ENCODE results near the gene ABHD5.

ABHD5 gene

GRCh38 chr3:43759297-43759782, 68.6 kb downstream of the ABHD5 start:
- DNase-seq = no peak

- DNase-seq = no peak
These were observed 69.2 kb downstream of the ABHD5 start for GRCh38 chr3:43759938-43760337.

GRCh38 chr3:43760938-43761337, 70.2 kb downstream of the ABHD5 start:
- no peak for DNase-seq

GRCh38 chr3:43762451-43762850, 71.7 kb downstream of the ABHD5 start:
- no peak for DNase-seq

- no peak for DNase-seq
These were observed 73.3 kb downstream of the ABHD5 start for GRCh38 chr3:43764056-43764455.

- no peak for DNase-seq
These were observed 73.7 kb downstream of the ABHD5 start for GRCh38 chr3:43764471-43764870.

- no peak for DNase-seq
These were observed 74.8 kb downstream of the ABHD5 start for GRCh38 chr3:43765521-43765971.

GRCh38 chr3:43766672-43767465, 76.1 kb downstream of the ABHD5 start:
- no peak for DNase-seq

- DNase-seq = no peak
These were observed 77.7 kb downstream of the ABHD5 start for GRCh38 chr3:43768381-43768973.

GRCh38 chr3:43769097-43769884, 78.6 kb downstream of the ABHD5 start:
- peak; percentile 34 for DNase-seq

GRCh38 chr3:43769885-43770425, 79.2 kb downstream of the ABHD5 start:
- DNase-seq = no peak

GRCh38 chr3:43770426-43771103, 79.8 kb downstream of the ABHD5 start:
- DNase-seq = no peak

- no peak for DNase-seq
These were observed 80.9 kb downstream of the ABHD5 start for GRCh38 chr3:43771610-43772009.

- DNase-seq = no peak
These were observed 82.7 kb downstream of the ABHD5 start for GRCh38 chr3:43773273-43774094.

GRCh38 chr3:43774799-43775198, 84.1 kb downstream of the ABHD5 start:
- DNase-seq = no peak

GRCh38 chr3:43776101-43776500, 85.4 kb downstream of the ABHD5 start:
- no peak for DNase-seq

GRCh38 chr3:43779850-43780249, 89.1 kb downstream of the ABHD5 start:
- no peak for DNase-seq

- DNase-seq = no peak
These were observed 91.8 kb downstream of the ABHD5 start for GRCh38 chr3:43782541-43782940.
